Measurements from ENCODE around the gene HLA-F.

Gene HLA-F

GRCh38 chr6:29764422-29765196 lies 41.4 kb downstream of the HLA-F start:
- DNase-seq = no peak

- DNase-seq = no peak
Measured at GRCh38 chr6:29769336-29769735, 46.1 kb downstream of the HLA-F start.

GRCh38 chr6:29770306-29770705 lies 47.1 kb downstream of the HLA-F start:
- DNase-seq = no peak

- no peak for DNase-seq
Measured at GRCh38 chr6:29776684-29777083, 53.5 kb downstream of the HLA-F start.
